H1 (cell line): ENCODE results near the gene HOXD4. TPM values are rescaled to one million over a fixed set of nuclear protein-coding genes. Genes with fewer than 3 reads are reported as not detected.

Experiments used
- CHD1 ChIP-seq: IDR thresholded peaks from 2 replicates; pipeline ENCODE4 v1.6.1; 2012; ENCODE audit warnings: low read depth, low read length, improper control_type of control experiment
- CHD7 ChIP-seq: fragments of 300-600 bp; sonication (generic); IDR thresholded peaks from 2 replicates; pipeline ENCODE4 v1.7.1; 2012; ENCODE audit warnings: low read length, moderate library complexity, mild to moderate bottlenecking, inconsistent platforms; ENCODE audit not compliant: insufficient replicate concordance
- polyA plus RNA-seq, 7 experiments: library from polyadenylated mRNA; depleted of rRNA in 3 of 7; stranded (reverse) in 5 of 7; unstranded in 2 of 7; fragments of >200 nt in 5 of 7; fragments of 200-250 nt in 2 of 7; gene quantifications; 1 replicate in 5 of 7; 2 replicates in 1 of 7; 4 replicates in 1 of 7; pipeline versions ENCODE4 v1.2.1 to v1.2.3, GENCODE V29; 2011 to 2013; ENCODE audit warnings: missing spikeins in 2 of 7, mixed read lengths in 2 of 7
- total RNA-seq: library from RNA; stranded (reverse); fragmentation: NEBNext Ultra II Directional; extraction: Animal tissue kit (Norgen Biotek cat#: 25700); gene quantifications from 2 replicates; pipeline ENCODE4 v1.2.1, GENCODE V29; 2021

HOXD4 gene
- total and polyA plus RNA-seq, 2 of the 8 experiments (the other 6 are each of a cell fraction or from before 2014, with no cell fraction given), result not detected

GRCh38 chr2:176200971-176201370, 49.6 kb downstream of the HOXD4 start (continued):
- TF ChIP-seq CHD7, result no peak
- TF ChIP-seq CHD1, result no peak
